Bronchial epithelial cell (primary cell): Measurements from ENCODE around the gene FSTL3. TPM values are rescaled to one million over a fixed set of nuclear protein-coding genes. Genes with fewer than 3 reads are reported as not detected.
"Not testable (repeated sequence)": the region's sequence is repeated elsewhere in the genome, so short reads cannot be mapped to it uniquely, and the experiment has no call there.

ENCODE experiments used
- DNase-seq: peaks from one replicate; pipeline ENCODE4 v3.0.0-alpha.2; 2010; ENCODE audit warnings: low read depth
- FAIRE-seq: peaks from 2 replicates; lab custom pipeline; 2011; peaks lifted over from hg19 to GRCh38; lab: Jason Lieb, UNC
- H3K27me3 ChIP-seq: 2 replicates; pipeline ENCODE4 v1.5.1; 2011; ENCODE audit warnings: low read length; ENCODE audit not compliant: control insufficient read depth, insufficient read depth
- H3K36me3 ChIP-seq: 2 replicates; pipeline ENCODE4 v1.5.1; 2011; ENCODE audit warnings: low read length; ENCODE audit not compliant: control insufficient read depth, insufficient read depth
- H3K4me3 ChIP-seq: 2 replicates; pipeline ENCODE4 v1.5.1; 2011; ENCODE audit warnings: mild to moderate bottlenecking, low read depth, low read length, control low read depth
- total RNA-seq: library from RNA; depleted of rRNA; stranded (reverse); fragments of >200 nt; gene quantifications from 2 replicates; pipeline ENCODE4 v1.2.1, GENCODE V29; 2014
- TF ChIP-seq, protein P1 (sequence below): IDR thresholded peaks from 2 replicates; pipeline ENCODE4 v1.5.1; 2011; ENCODE audit warnings: mild to moderate bottlenecking, moderate library complexity, low read length, control low read depth, inconsistent platforms; ENCODE audit not compliant: insufficient read depth, severe bottlenecking

The FSTL3 gene
- total RNA-seq, 1 donor from 2014 or later, result 143 TPM

- Histone ChIP-seq H3K4me3 (peak within 1 kb of the TSS; percentile 93), H3K27me3 (no peaks in the 10 kb centered on the region), H3K36me3 (peaks cover 8% of the 10 kb centered on the region)
- DNase-seq (peak; percentile 54), FAIRE-seq (no peak)
- TF ChIP-seq, protein P1, sequence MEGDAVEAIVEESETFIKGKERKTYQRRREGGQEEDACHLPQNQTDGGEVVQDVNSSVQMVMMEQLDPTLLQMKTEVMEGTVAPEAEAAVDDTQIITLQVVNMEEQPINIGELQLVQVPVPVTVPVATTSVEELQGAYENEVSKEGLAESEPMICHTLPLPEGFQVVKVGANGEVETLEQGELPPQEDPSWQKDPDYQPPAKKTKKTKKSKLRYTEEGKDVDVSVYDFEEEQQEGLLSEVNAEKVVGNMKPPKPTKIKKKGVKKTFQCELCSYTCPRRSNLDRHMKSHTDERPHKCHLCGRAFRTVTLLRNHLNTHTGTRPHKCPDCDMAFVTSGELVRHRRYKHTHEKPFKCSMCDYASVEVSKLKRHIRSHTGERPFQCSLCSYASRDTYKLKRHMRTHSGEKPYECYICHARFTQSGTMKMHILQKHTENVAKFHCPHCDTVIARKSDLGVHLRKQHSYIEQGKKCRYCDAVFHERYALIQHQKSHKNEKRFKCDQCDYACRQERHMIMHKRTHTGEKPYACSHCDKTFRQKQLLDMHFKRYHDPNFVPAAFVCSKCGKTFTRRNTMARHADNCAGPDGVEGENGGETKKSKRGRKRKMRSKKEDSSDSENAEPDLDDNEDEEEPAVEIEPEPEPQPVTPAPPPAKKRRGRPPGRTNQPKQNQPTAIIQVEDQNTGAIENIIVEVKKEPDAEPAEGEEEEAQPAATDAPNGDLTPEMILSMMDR, result no peak
Measured at GRCh38 chr19:662962-663681, 13.1 kb upstream of the FSTL3 start, which contains the start of gene RNF126. RNF126 (minus strand) TSS chr19:663214; CDS start chr19:663121, 93 bp downstream.

GRCh38 chr19:663682-664117 lies 12.5 kb upstream of the FSTL3 start:
- Histone ChIP-seq H3K36me3 (peaks cover 3% of the 10 kb centered on the region), H3K4me3 (peak overlapping the region; percentile 50), H3K27me3 (no peaks in the 10 kb centered on the region)
- TF ChIP-seq, protein P1, result no peak
- FAIRE-seq, result no peak
- DNase-seq, result no peak

- TF ChIP-seq, protein P1, result peak; percentile 95
- H3K4me3 ChIP-seq, result no peak overlapping the region
- peaks cover 2% of the 10 kb centered on the region for H3K36me3 ChIP-seq
- no peak for FAIRE-seq
- DNase-seq, result peak; percentile 41
- H3K27me3 ChIP-seq, result no peaks in the 10 kb centered on the region
Measured at GRCh38 chr19:664913-665443, 11.2 kb upstream of the FSTL3 start.

GRCh38 chr19:666985-667573 lies 9.1 kb upstream of the FSTL3 start:
- DNase-seq, H3K36me3 ChIP-seq, H3K4me3 ChIP-seq, H3K27me3 ChIP-seq, FAIRE-seq: not testable (repeated sequence)

- H3K27me3 ChIP-seq, H3K36me3 ChIP-seq, H3K4me3 ChIP-seq, DNase-seq, FAIRE-seq: not testable (repeated sequence)
Measured at GRCh38 chr19:668675-669434, 7.3 kb upstream of the FSTL3 start.

DNA sequence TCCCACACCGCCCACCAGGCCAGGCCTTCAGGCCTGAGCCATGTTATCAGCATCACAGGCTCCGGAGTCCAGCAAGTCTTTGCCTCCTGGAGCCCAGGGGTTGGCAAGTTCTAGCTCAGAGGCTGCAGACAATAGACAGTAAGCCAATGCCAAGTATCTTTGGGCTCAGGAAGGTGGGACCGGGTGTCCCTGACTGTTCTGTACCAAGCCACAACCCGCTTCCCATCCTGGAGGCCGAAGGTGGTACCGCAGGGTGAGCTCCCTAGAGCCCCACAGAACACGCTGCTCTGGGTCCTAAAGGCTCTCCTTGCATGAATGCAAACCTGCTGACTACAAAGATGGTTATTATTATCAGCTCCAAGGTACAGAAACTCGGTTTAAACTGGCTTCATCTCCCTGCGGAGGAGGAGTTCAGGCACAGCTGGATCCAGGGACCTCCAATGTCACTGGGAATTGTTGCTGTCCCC lies 5.5 kb upstream of the FSTL3 start:
- DNase-seq, result no peak
- Histone ChIP-seq H3K4me3 (no peak overlapping the region), H3K36me3 (no peaks in the 10 kb centered on the region), H3K27me3 (no peaks in the 10 kb centered on the region)
- no peak for FAIRE-seq
- TF ChIP-seq, protein P1, result no peak
